ENCODE data around the gene ERI3. TPM values are rescaled to one million over a fixed set of nuclear protein-coding genes. Genes with fewer than 3 reads are reported as not detected.

Gene ERI3
- total RNA-seq, 1 experiment from 2014 or later = 74.2 TPM

DNA sequence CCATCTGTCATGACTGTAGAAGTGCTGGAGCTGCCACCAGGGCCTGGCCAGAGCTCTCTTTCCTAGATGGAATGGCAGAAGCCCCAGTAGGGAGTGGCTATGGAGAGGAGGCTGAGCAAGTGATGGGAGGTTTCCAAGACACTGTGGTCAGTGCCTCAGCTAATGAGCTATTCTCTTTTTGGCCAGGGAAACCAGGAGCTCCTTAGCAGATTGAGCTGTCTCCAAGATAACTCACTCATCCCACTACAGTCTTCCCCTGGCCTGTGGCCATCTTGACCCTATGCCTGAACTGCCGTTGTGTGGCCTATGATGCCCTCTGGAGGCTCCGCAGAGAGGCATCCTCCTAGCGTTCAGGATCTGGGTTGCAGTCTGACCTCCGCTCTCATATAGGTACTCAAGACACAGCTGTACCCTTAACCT is 60.5 kb downstream of the ERI3 start:
- Histone ChIP-seq H2AFZ (ENCODE audit: low read depth, low read length, poor library complexity, severe bottlenecking) (no peak overlapping the region), H3K27ac (ENCODE audit: low read depth, low read length) (no peak overlapping the region), H3K4me2 (ENCODE audit: low read length) (no peak overlapping the region), H3K4me1 (ENCODE audit: control insufficient read depth in 1 of 2, insufficient read depth in 2 of 2, low read length in 2 of 2) (no peaks in the 10 kb centered on the region), H3K36me3 (ENCODE audit: control insufficient read depth in 1 of 2, insufficient read depth in 2 of 2, low read length in 2 of 2) (peaks cover 5 to 8% of the 10 kb centered on the region in 2 experiments; a peak in 3 of 4 replicates), H3K79me2 (ENCODE audit: insufficient read depth, low read length) (no peaks in the 10 kb centered on the region), H3K9ac (ENCODE audit: low read length) (no peak overlapping the region), H3K27me3 (ENCODE audit: insufficient read depth, low read length) (no peaks in the 10 kb centered on the region), H4K20me1 (ENCODE audit: insufficient read depth) (no peaks in the 10 kb centered on the region), H3K4me3 (replicated peaks in 1 of 2; ENCODE audit: low read depth in 1 of 2, low read length in 2 of 2) (no peak overlapping the region), H3K9me2 (ENCODE audit: insufficient read depth) (no peaks in the 10 kb centered on the region), H3K9me3 (ENCODE audit: control insufficient read depth in 1 of 2, insufficient read depth in 1 of 2, low read depth in 1 of 2, low read length in 2 of 2) (no peaks in the 10 kb centered on the region)
- POLR2A ChIA-PET = no interaction called here
- RAD21 ChIA-PET (ENCODE audit: low non-redundant PET in 1 of 2, low total read pairs in 2 of 2, uncharacterized antibody in 2 of 2, unreplicated experiment in 2 of 2) = interaction anchor here in 1 of 2 experiments (0.7 kb wide), 1 partner anchor 348 kb away, joined by 3 read pairs; no protein-coding TSS in a partner anchor
- CTCF ChIA-PET = no interaction called here
- no TSS peak for BruUV-seq (replicated peaks)
- intact Hi-C loops (cut with micrococcal nuclease) = no loop called here
- peak; percentile 2 for DNase-seq (ENCODE audit: low read depth, low spot score)
- ATAC-seq = peak; percentile 78
- TF ChIP-seq, protein P1, sequence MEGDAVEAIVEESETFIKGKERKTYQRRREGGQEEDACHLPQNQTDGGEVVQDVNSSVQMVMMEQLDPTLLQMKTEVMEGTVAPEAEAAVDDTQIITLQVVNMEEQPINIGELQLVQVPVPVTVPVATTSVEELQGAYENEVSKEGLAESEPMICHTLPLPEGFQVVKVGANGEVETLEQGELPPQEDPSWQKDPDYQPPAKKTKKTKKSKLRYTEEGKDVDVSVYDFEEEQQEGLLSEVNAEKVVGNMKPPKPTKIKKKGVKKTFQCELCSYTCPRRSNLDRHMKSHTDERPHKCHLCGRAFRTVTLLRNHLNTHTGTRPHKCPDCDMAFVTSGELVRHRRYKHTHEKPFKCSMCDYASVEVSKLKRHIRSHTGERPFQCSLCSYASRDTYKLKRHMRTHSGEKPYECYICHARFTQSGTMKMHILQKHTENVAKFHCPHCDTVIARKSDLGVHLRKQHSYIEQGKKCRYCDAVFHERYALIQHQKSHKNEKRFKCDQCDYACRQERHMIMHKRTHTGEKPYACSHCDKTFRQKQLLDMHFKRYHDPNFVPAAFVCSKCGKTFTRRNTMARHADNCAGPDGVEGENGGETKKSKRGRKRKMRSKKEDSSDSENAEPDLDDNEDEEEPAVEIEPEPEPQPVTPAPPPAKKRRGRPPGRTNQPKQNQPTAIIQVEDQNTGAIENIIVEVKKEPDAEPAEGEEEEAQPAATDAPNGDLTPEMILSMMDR (IDR thresholded peaks at IDR 0.05 in 2 of 3, conservative IDR thresholded peaks at IDR 0.05 in 1 of 3; ENCODE audit: borderline replicate concordance in 1 of 3, insufficient read depth in 1 of 3, low read depth in 2 of 3, low read length in 2 of 3) = peak; percentile 20 to 35 (median 27); a peak in 4 of 6 replicates
- TF ChIP-seq RAD21 (IDR thresholded peaks at IDR 0.05; ENCODE audit: low read depth) = peak; percentile 52
- no peak for TF ChIP-seq FOSL1 (IDR thresholded peaks at IDR 0.05; ENCODE audit: low read depth)

DNA sequence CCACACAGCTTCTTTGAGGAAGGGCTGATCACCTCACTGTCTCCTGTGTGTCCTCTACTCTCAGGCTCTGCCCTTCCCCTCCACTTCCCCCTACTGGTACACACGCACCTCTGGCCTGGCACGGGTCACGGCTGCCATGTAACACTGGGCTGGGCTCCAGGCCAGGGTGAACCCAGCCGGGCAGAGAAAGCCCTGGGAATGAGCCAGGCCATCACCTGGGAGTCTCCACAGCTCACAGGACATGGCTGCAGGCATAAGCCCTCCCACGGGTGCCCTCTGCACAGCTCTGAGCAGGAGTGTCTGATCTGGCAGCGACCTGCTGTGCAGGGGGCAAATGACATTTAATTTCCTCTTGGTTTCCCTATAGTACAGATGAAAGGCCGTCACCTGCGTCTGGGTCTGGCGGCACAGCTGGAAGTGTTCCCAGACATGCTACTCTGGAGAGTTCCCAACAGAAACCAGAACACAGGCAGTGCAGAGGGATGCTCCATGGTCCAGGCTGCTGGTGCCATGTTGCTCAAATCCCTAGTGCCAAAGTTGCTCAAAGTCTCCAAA is 61.2 kb downstream of the ERI3 start:
- H3K79me2 ChIP-seq (ENCODE audit: insufficient read depth, low read length) = no peaks in the 10 kb centered on the region
- ChIA-PET POLR2A (no interaction called here), RAD21 (ENCODE audit: low non-redundant PET in 1 of 2, low total read pairs in 2 of 2, uncharacterized antibody in 2 of 2, unreplicated experiment in 2 of 2) (interaction anchor here in 1 of 2 experiments (0.7 kb wide), 1 partner anchor 347 kb away, joined by 3 read pairs; no protein-coding TSS in a partner anchor), CTCF (no interaction called here)
- ATAC-seq (no peak), DNase-seq (ENCODE audit: low read depth, low spot score) (no peak)
- no TSS peak for BruUV-seq (replicated peaks)
- H3K9ac ChIP-seq (ENCODE audit: low read length) = no peak overlapping the region
- no peak overlapping the region for H3K4me2 ChIP-seq (ENCODE audit: low read length)
- no peaks in the 10 kb centered on the region for H4K20me1 ChIP-seq (ENCODE audit: insufficient read depth)
- intact Hi-C loops (cut with micrococcal nuclease) = no loop called here
- TF ChIP-seq, protein P1 (IDR thresholded peaks at IDR 0.05 in 2 of 3, conservative IDR thresholded peaks at IDR 0.05 in 1 of 3; ENCODE audit: borderline replicate concordance in 1 of 3, insufficient read depth in 1 of 3, low read depth in 2 of 3, low read length in 2 of 3) = 0 out of 6 replicates have a peak, but pooled peaks of 1 of the 3 experiments have one; percentile 1
- TF ChIP-seq, protein P2, sequence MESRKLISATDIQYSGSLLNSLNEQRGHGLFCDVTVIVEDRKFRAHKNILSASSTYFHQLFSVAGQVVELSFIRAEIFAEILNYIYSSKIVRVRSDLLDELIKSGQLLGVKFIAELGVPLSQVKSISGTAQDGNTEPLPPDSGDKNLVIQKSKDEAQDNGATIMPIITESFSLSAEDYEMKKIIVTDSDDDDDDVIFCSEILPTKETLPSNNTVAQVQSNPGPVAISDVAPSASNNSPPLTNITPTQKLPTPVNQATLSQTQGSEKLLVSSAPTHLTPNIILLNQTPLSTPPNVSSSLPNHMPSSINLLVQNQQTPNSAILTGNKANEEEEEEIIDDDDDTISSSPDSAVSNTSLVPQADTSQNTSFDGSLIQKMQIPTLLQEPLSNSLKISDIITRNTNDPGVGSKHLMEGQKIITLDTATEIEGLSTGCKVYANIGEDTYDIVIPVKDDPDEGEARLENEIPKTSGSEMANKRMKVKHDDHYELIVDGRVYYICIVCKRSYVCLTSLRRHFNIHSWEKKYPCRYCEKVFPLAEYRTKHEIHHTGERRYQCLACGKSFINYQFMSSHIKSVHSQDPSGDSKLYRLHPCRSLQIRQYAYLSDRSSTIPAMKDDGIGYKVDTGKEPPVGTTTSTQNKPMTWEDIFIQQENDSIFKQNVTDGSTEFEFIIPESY (IDR thresholded peaks at IDR 0.05; ENCODE audit: extremely low read depth, insufficient replicate concordance, low read length) = no peak
- H3K27ac ChIP-seq (ENCODE audit: low read depth, low read length) = no peak overlapping the region
- no peak overlapping the region for H2AFZ ChIP-seq (ENCODE audit: low read depth, low read length, poor library complexity, severe bottlenecking)
- H3K9me2 ChIP-seq (ENCODE audit: insufficient read depth) = no peaks in the 10 kb centered on the region
- no peaks in the 10 kb centered on the region for H3K4me1 ChIP-seq (ENCODE audit: control insufficient read depth in 1 of 2, insufficient read depth in 2 of 2, low read length in 2 of 2)
- no peak overlapping the region for H3K4me3 ChIP-seq (replicated peaks in 1 of 2; ENCODE audit: low read depth in 1 of 2, low read length in 2 of 2)
- peaks cover 5 to 8% of the 10 kb centered on the region in 2 experiments; a peak in 3 of 4 replicates for H3K36me3 ChIP-seq (ENCODE audit: control insufficient read depth in 1 of 2, insufficient read depth in 2 of 2, low read length in 2 of 2)
- no peaks in the 10 kb centered on the region for H3K9me3 ChIP-seq (ENCODE audit: control insufficient read depth in 1 of 2, insufficient read depth in 1 of 2, low read depth in 1 of 2, low read length in 2 of 2)
- no peaks in the 10 kb centered on the region for H3K27me3 ChIP-seq (ENCODE audit: insufficient read depth, low read length)

Data from HCT116 (cell line).